HG02981 (cell line): ENCODE measurements around the gene OGDH.

Experiments
- ATAC-seq: cut with Tn5 transposase; IDR thresholded peaks from one replicate; pipeline ENCODE4 v1.9.1; 2021; ENCODE audit warnings: mild to moderate bottlenecking, moderate library complexity; ENCODE audit not compliant: unreplicated experiment

Gene OGDH

DNA sequence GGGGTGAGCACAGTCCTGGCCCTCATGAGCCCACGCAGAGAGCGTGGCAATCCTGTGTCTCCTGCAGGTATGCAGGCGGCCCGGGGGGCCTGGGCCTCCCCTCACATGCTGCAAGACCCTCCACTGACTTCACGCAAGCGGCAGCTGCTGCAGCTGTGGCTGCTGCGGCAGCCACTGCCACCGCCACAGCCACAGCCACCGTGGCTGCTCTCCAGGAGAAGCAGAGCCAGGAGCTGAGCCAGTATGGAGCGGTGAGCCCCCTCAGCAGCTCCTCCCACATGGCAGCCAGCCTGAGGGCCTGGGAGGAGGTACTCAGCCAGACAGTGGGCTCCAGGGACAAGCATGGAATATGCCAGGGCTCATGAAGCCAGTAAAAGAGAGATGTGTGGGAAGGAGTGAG is 150.9 kb downstream of the OGDH start:
- ATAC-seq = no peak

DNA sequence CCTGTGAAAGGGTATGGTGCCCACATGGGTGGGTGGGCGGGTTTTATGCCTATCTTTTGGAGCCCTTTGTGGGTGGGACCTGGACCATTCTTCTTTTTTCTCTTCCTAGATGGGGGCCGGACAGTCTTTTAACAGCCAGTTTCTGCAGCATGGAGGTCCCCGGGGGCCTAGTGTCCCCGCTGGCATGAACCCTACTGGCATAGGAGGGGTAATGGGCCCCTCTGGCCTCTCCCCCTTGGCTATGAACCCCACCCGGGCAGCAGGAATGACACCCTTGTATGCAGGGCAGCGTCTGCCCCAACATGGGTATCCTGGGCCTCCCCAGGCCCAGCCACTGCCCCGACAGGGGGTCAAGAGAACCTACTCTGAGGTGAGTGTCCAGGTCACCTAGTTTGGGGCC is 151.3 kb downstream of the OGDH start:
- no peak for ATAC-seq
